Liver (tissue), 3 donors: ENCODE data around the gene KCNIP1.

Source experiments
- HNF4A ChIP-seq, 2 donors: conservative IDR thresholded peaks; 2 replicates each; pipeline ENCODE4 v1.6.1; 2016; ENCODE audit warnings: antibody characterized with exemption in 2 of 2, mild to moderate bottlenecking in 2 of 2
- SP1 ChIP-seq: IDR thresholded peaks from 2 replicates; pipeline ENCODE4 v1.6.1; 2018; ENCODE audit warnings: antibody characterized with exemption, mild to moderate bottlenecking
- TAF1 ChIP-seq: conservative IDR thresholded peaks from 2 replicates; pipeline ENCODE4 v1.6.1; 2016; ENCODE audit warnings: antibody characterized with exemption, mild to moderate bottlenecking
- YY1 ChIP-seq: IDR thresholded peaks from 2 replicates; pipeline ENCODE4 v1.6.1; 2016; ENCODE audit warnings: antibody characterized with exemption, mild to moderate bottlenecking
- TF ChIP-seq, protein P1 (sequence below): fragments of 150-350 bp; IDR thresholded peaks from 2 replicates; pipeline ENCODE4 v1.5.1; 2017; ENCODE audit warnings: improper control_type of control experiment, low read depth, low read length; ENCODE audit not compliant: missing input control
- donor health status: healthy.
- donor health status: healthy.

DNA sequence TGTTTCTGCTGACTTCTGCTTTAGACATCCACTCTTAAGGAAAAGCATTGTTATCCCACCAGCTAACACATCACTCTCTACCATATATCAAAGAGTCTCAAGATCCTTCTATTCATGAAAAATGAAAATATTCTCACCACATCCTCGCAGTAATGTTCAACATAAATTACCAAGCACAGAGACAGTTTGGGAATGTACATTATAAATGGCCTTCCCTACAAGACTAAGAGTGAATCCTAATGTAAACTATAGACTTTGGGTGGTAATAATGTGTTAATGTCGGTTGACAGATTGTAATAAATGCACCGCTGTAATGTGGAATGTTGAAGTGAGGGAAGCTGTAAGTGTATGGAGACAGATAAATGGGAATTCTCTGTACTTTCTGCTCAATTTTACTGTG lies 27.1 kb upstream of the KCNIP1 start:
- TF ChIP-seq SP1 (no peak), TAF1 (no peak), HNF4A (conservative IDR thresholded peaks at IDR 0.05) (no peak), YY1 (no peak)
- TF ChIP-seq, protein P1, sequence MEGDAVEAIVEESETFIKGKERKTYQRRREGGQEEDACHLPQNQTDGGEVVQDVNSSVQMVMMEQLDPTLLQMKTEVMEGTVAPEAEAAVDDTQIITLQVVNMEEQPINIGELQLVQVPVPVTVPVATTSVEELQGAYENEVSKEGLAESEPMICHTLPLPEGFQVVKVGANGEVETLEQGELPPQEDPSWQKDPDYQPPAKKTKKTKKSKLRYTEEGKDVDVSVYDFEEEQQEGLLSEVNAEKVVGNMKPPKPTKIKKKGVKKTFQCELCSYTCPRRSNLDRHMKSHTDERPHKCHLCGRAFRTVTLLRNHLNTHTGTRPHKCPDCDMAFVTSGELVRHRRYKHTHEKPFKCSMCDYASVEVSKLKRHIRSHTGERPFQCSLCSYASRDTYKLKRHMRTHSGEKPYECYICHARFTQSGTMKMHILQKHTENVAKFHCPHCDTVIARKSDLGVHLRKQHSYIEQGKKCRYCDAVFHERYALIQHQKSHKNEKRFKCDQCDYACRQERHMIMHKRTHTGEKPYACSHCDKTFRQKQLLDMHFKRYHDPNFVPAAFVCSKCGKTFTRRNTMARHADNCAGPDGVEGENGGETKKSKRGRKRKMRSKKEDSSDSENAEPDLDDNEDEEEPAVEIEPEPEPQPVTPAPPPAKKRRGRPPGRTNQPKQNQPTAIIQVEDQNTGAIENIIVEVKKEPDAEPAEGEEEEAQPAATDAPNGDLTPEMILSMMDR = no peak
